HG03575 (cell line): ENCODE results near the gene RAD51.
A peak's percentile ranks its signal among the peaks of the same experiment; 100 is the strongest.
"Not testable (repeated sequence)": the region's sequence is repeated elsewhere in the genome, so short reads cannot be mapped to it uniquely, and the experiment has no call there.

Experiments used
- ATAC-seq: cut with Tn5 transposase; IDR thresholded peaks from one replicate; pipeline ENCODE4 v1.9.1; 2021; ENCODE audit not compliant: unreplicated experiment, insufficient number of reproducible peaks, low FRiP score; ENCODE audit errors: extremely low read depth

Gene RAD51

GRCh38 chr15:40694688-40695468, at the start of gene RAD51:
TSS of gene RAD51 (plus strand) at chr15:40695174. CDS start at chr15:40698759, 3,585 bp downstream.
- peak; percentile 43 for ATAC-seq

GRCh38 chr15:40647523-40647922, 47.5 kb upstream of the RAD51 start:
- no peak for ATAC-seq

- no peak for ATAC-seq
Observed at GRCh38 chr15:40650479-40650878, 44.5 kb upstream of the RAD51 start.

GRCh38 chr15:40660686-40661085, 34.3 kb upstream of the RAD51 start:
- ATAC-seq: no peak

- no peak for ATAC-seq
Observed at GRCh38 chr15:40664909-40665308, 30.1 kb upstream of the RAD51 start.

GRCh38 chr15:40676290-40676689, 18.7 kb upstream of the RAD51 start:
- not testable (repeated sequence) for ATAC-seq

GRCh38 chr15:40676906-40677305, 18.1 kb upstream of the RAD51 start:
- ATAC-seq: not testable (repeated sequence)

GRCh38 chr15:40680151-40680550, 14.8 kb upstream of the RAD51 start:
- ATAC-seq: no peak

- ATAC-seq: not testable (repeated sequence)
Observed at GRCh38 chr15:40680959-40681358, 14.0 kb upstream of the RAD51 start.

- ATAC-seq: no peak
Observed at GRCh38 chr15:40684381-40684780, 10.6 kb upstream of the RAD51 start.

- ATAC-seq: no peak
Observed at GRCh38 chr15:40685376-40685775, 9.6 kb upstream of the RAD51 start.

- ATAC-seq: no peak
Observed at GRCh38 chr15:40688932-40689799, 5.8 kb upstream of the RAD51 start.

- no peak for ATAC-seq
Observed at GRCh38 chr15:40691737-40692136, 3.2 kb upstream of the RAD51 start.

GRCh38 chr15:40693904-40694687, 878 bp upstream of the RAD51 start:
- ATAC-seq: no peak

GRCh38 chr15:40695469-40695890, 506 bp downstream of the RAD51 start:
- ATAC-seq: no peak

GRCh38 chr15:40696228-40696627, 1.3 kb downstream of the RAD51 start:
- ATAC-seq: no peak

GRCh38 chr15:40697916-40698315, 2.9 kb downstream of the RAD51 start:
- no peak for ATAC-seq

- ATAC-seq: no peak
Observed at GRCh38 chr15:40702077-40702476, 7.1 kb downstream of the RAD51 start.

GRCh38 chr15:40706121-40706520, 11.1 kb downstream of the RAD51 start:
- ATAC-seq: no peak
